ENCODE results near the gene ITPRIPL1.

DNA sequence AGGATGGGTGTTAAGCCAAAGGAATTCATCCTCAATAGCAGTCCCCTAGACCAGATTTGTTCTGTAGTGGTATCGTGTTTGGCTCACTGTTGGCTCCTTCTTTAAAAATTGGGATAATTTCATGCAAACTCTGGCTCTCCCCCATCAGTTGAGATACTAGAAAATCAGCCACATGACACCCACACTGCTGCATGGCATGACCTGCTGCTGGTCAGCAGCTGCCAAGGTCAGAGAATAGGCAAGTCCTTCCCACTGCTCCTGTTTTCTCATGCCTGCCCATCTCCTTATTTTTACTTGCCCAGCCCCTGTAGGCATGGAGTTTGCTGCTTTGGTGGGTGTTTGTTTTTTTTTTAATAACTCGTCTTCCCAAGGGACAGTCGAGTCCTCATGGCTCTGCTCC, 18.7 kb upstream of the ITPRIPL1 start:
- no peak for TF ChIP-seq POLR2A (IDR thresholded peaks at IDR 0.05)
- no peak for TF ChIP-seq CTCF (IDR thresholded peaks at IDR 0.05)
- no peak for TF ChIP-seq EP300 (IDR thresholded peaks at IDR 0.05)

Measured in ovary (tissue), 3 donors.